Measurements from ENCODE around the gene PCDH15. TPM values are rescaled to one million over a fixed set of nuclear protein-coding genes. Genes with fewer than 3 reads are reported as not detected.

The PCDH15 gene
- total RNA-seq, 2 experiments from 2014 or later: not detected

- Histone ChIP-seq H3K27ac (ENCODE audit: low read depth in 1 of 2, low read length in 2 of 2) (no peak overlapping the region), H3K4me3 (ENCODE audit: low read length) (no peak overlapping the region), H3K36me3 (ENCODE audit: insufficient read depth, low read length) (no peaks in the 10 kb centered on the region), H3K27me3 (ENCODE audit: control insufficient read depth in 1 of 2, insufficient read depth in 2 of 2, low read length in 2 of 2) (no peaks in the 10 kb centered on the region), H3K4me1 (ENCODE audit: insufficient read depth, low read length) (no peaks in the 10 kb centered on the region), H3K9me3 (ENCODE audit: control insufficient read depth in 1 of 2, insufficient read depth in 1 of 2, low read length in 2 of 2) (no peaks in the 10 kb centered on the region)
- Mint-ChIP-seq H3K27ac (no peak overlapping the region), H3K4me3 (no peak overlapping the region), H3K9me3 (peaks cover 2% of the 10 kb centered on the region), H3K27me3 (no peaks in the 10 kb centered on the region), H3K36me3 (ENCODE audit: low read depth) (no peaks in the 10 kb centered on the region), H3K4me1 (ENCODE audit: low read depth) (no peaks in the 10 kb centered on the region)
- POLR2A ChIA-PET: no interaction called here
- no peak for DNase-seq
- no peak for ATAC-seq (ENCODE audit: poor library complexity)
- intact Hi-C loops (cut with DNase I, micrococcal nuclease): no loop called here
- CTCF ChIA-PET: no interaction called here
- TF ChIP-seq CTCF (IDR thresholded peaks at IDR 0.05): no peak
Measured at GRCh38 chr10:54667136-54667535, 133.9 kb downstream of the PCDH15 start.

- H3K36me3 Mint-ChIP-seq (ENCODE audit: low read depth): no peaks in the 10 kb centered on the region
- TF ChIP-seq CTCF (IDR thresholded peaks at IDR 0.05): no peak
- Histone ChIP-seq H3K9me3 (ENCODE audit: control insufficient read depth in 1 of 2, insufficient read depth in 1 of 2, low read length in 2 of 2) (no peaks in the 10 kb centered on the region), H3K27ac (ENCODE audit: low read depth in 1 of 2, low read length in 2 of 2) (no peak overlapping the region), H3K36me3 (ENCODE audit: insufficient read depth, low read length) (no peaks in the 10 kb centered on the region), H3K27me3 (ENCODE audit: control insufficient read depth in 1 of 2, insufficient read depth in 2 of 2, low read length in 2 of 2) (no peaks in the 10 kb centered on the region), H3K4me3 (ENCODE audit: low read length) (no peak overlapping the region), H3K4me1 (ENCODE audit: insufficient read depth, low read length) (no peaks in the 10 kb centered on the region)
- no peak for DNase-seq
- H3K27me3 Mint-ChIP-seq: no peaks in the 10 kb centered on the region
- no peak overlapping the region for H3K4me3 Mint-ChIP-seq
- no peak overlapping the region for H3K27ac Mint-ChIP-seq
- intact Hi-C loops (cut with DNase I, micrococcal nuclease): no loop called here
- CTCF ChIA-PET: no interaction called here
- POLR2A ChIA-PET: no interaction called here
- no peaks in the 10 kb centered on the region for H3K4me1 Mint-ChIP-seq (ENCODE audit: low read depth)
- H3K9me3 Mint-ChIP-seq: peaks cover 5% of the 10 kb centered on the region
- no peak for ATAC-seq (ENCODE audit: poor library complexity)
Measured at GRCh38 chr10:54666192-54666591, 134.8 kb downstream of the PCDH15 start.

GRCh38 chr10:54665095-54665494 is 135.9 kb downstream of the PCDH15 start:
- Mint-ChIP-seq H3K27me3 (no peaks in the 10 kb centered on the region), H3K36me3 (ENCODE audit: low read depth) (no peaks in the 10 kb centered on the region), H3K4me3 (no peak overlapping the region), H3K27ac (no peak overlapping the region), H3K9me3 (peaks cover 8% of the 10 kb centered on the region), H3K4me1 (ENCODE audit: low read depth) (no peaks in the 10 kb centered on the region)
- DNase-seq (no peak), ATAC-seq (ENCODE audit: poor library complexity) (no peak)
- H3K4me1 ChIP-seq (ENCODE audit: insufficient read depth, low read length): no peaks in the 10 kb centered on the region
- TF ChIP-seq CTCF (IDR thresholded peaks at IDR 0.05): no peak
- H3K27me3 ChIP-seq (ENCODE audit: control insufficient read depth in 1 of 2, insufficient read depth in 2 of 2, low read length in 2 of 2): no peaks in the 10 kb centered on the region
- H3K9me3 ChIP-seq (ENCODE audit: control insufficient read depth in 1 of 2, insufficient read depth in 1 of 2, low read length in 2 of 2): no peaks in the 10 kb centered on the region
- CTCF ChIA-PET: no interaction called here
- intact Hi-C loops (cut with DNase I, micrococcal nuclease): no loop called here
- no peak overlapping the region for H3K27ac ChIP-seq (ENCODE audit: low read depth in 1 of 2, low read length in 2 of 2)
- no peak overlapping the region for H3K4me3 ChIP-seq (ENCODE audit: low read length)
- H3K36me3 ChIP-seq (ENCODE audit: insufficient read depth, low read length): no peaks in the 10 kb centered on the region
- POLR2A ChIA-PET: no interaction called here

Measured in CD4-positive, alpha-beta T cell (primary cell).